Diencephalon (tissue), 1 donor: ENCODE data around the gene CAMKK2. TPM values are rescaled to one million over a fixed set of nuclear protein-coding genes. Genes with fewer than 3 reads are reported as not detected.

Experiments
- total RNA-seq: library from RNA; depleted of rRNA; stranded (reverse); fragments of >200 nt; gene quantifications from one replicate; pipeline ENCODE4 v1.2.3, GENCODE V29; 2014

CAMKK2 gene
- 27.5 TPM for total RNA-seq

GRCh38 chr12:121296618-121297434 is at the start of gene CAMKK2:
TSS of gene CAMKK2 (minus strand) at chr12:121296709. CDS start at chr12:121274526, 22,183 bp downstream.

GRCh38 chr12:121209624-121210572 is 86.6 kb downstream of the CAMKK2 start, which contains the start of gene P2RX4:
TSS of gene P2RX4 (plus strand) at chr12:121210129. CDS start at chr12:121210165, 36 bp downstream.

Other genes starting within 250 kb of the CAMKK2 start
- 5.1 TPM for gene P2RX7, start 163.8 kb downstream of the CAMKK2 start, total RNA-seq
- 8.8 TPM for gene P2RX4, start 86.6 kb downstream of the CAMKK2 start, total RNA-seq
- 125 TPM for gene ANAPC5, start 55.7 kb upstream of the CAMKK2 start, total RNA-seq
- gene RNF34, start 103.4 kb upstream of the CAMKK2 start, total RNA-seq: 75.9 TPM